Caco-2 (cell line): ENCODE data around the gene CMC4. TPM values are rescaled to one million over a fixed set of nuclear protein-coding genes. Genes with fewer than 3 reads are reported as not detected.

ENCODE experiments used
- BruUV-seq: library from RNA; stranded (reverse); fragments of 400-500 nt; replicated peaks from 2 replicates; lab custom pipeline; 2021; lab: Mats Ljungman, UMichigan
- CTCF ChIA-PET: fragments of 300-600 bp; sonication (Branson Sonifier 250); formaldehyde crosslinking; loops from one replicate; lab custom pipeline; 2022; ENCODE audit warnings: antibody characterized with exemption; lab: Charles Lee
- POLR2A ChIA-PET: fragments of 300-600 bp; sonication (Branson Sonifier 250); formaldehyde crosslinking; loops from one replicate; lab custom pipeline; 2022; ENCODE audit warnings: antibody characterized with exemption; lab: Charles Lee
- DNase-seq, 2 experiments: peaks; one replicate each; pipeline versions ENCODE4 v3.0.0 to v3.0.0-alpha.2; 2020 to 2022
- H3K27me3 ChIP-seq: replicated peaks from 2 replicates; pipeline ENCODE4 v1.6.0; 2011; ENCODE audit warnings: low read length; ENCODE audit not compliant: control insufficient read depth, insufficient read depth
- H3K36me3 ChIP-seq: 2 replicates; pipeline ENCODE4 v1.5.1; 2011; ENCODE audit warnings: low read length; ENCODE audit not compliant: control insufficient read depth, insufficient read depth
- H3K4me1 ChIP-seq: fragments of 250-450 bp; sonication (Bioruptor Pico); 2 replicates; pipeline ENCODE4 v1.5.1; 2020; ENCODE audit warnings: mild to moderate bottlenecking
- H3K4me3 ChIP-seq: 2 replicates; pipeline ENCODE4 v1.5.1; 2011; ENCODE audit warnings: low read depth, mild to moderate bottlenecking, control low read depth, low read length
- H3K9me3 ChIP-seq: fragments of 250-450 bp; sonication (Bioruptor Pico); 2 replicates; pipeline ENCODE4 v1.5.1; 2020; ENCODE audit warnings: mild to moderate bottlenecking, moderate library complexity
- H3K27ac Mint-ChIP-seq: one replicate; pipeline ENCODE4 v1.8.0; 2022; ENCODE audit warnings: mixed read lengths; ENCODE audit not compliant: unreplicated experiment
- H3K27me3 Mint-ChIP-seq: one replicate; pipeline ENCODE4 v1.8.0; 2022; ENCODE audit warnings: mixed read lengths; ENCODE audit not compliant: insufficient read depth, unreplicated experiment
- H3K36me3 Mint-ChIP-seq: one replicate; pipeline ENCODE4 v1.8.0; 2022; ENCODE audit warnings: mild to moderate bottlenecking, mixed read lengths; ENCODE audit not compliant: insufficient read depth, unreplicated experiment
- H3K4me1 Mint-ChIP-seq: one replicate; pipeline ENCODE4 v1.8.0; 2022; ENCODE audit warnings: low read depth, mixed read lengths; ENCODE audit not compliant: unreplicated experiment
- H3K4me3 Mint-ChIP-seq: one replicate; pipeline ENCODE4 v1.8.0; 2022; ENCODE audit warnings: mild to moderate bottlenecking, moderate library complexity, mixed read lengths; ENCODE audit not compliant: unreplicated experiment
- H3K9me3 Mint-ChIP-seq: one replicate; pipeline ENCODE4 v1.8.0; 2022; ENCODE audit warnings: mixed read lengths; ENCODE audit not compliant: unreplicated experiment
- CTCF ChIP-seq, 2 experiments: fragments of 200-600 bp in 1 of 2; IDR thresholded peaks; 1 replicate in 1 of 2; 2 replicates in 1 of 2; pipeline versions ENCODE4 v1.5.1 to v1.8.0; 2011 to 2022; ENCODE audit warnings: antibody characterized with exemption in 1 of 2, control low read depth in 1 of 2, inconsistent platforms in 1 of 2, low read depth in 1 of 2, low read length in 1 of 2, mild to moderate bottlenecking in 1 of 2, moderate library complexity in 1 of 2; ENCODE audit not compliant: insufficient read depth in 1 of 2, severe bottlenecking in 1 of 2, unreplicated experiment in 1 of 2
- intact Hi-C: fragments of 100-400 bp; cut with micrococcal nuclease; formaldehyde crosslinking; loops from one replicate; pipeline ENCODE4 v1.10.0; 2022; ENCODE audit not compliant: unreplicated experiment
- total RNA-seq: library from RNA; stranded (reverse); gene quantifications from 2 replicates; pipeline ENCODE4 v1.2.3, GENCODE V29; 2022

The CMC4 gene
- total RNA-seq, 1 experiment from 2014 or later = 1.7 TPM

DNA sequence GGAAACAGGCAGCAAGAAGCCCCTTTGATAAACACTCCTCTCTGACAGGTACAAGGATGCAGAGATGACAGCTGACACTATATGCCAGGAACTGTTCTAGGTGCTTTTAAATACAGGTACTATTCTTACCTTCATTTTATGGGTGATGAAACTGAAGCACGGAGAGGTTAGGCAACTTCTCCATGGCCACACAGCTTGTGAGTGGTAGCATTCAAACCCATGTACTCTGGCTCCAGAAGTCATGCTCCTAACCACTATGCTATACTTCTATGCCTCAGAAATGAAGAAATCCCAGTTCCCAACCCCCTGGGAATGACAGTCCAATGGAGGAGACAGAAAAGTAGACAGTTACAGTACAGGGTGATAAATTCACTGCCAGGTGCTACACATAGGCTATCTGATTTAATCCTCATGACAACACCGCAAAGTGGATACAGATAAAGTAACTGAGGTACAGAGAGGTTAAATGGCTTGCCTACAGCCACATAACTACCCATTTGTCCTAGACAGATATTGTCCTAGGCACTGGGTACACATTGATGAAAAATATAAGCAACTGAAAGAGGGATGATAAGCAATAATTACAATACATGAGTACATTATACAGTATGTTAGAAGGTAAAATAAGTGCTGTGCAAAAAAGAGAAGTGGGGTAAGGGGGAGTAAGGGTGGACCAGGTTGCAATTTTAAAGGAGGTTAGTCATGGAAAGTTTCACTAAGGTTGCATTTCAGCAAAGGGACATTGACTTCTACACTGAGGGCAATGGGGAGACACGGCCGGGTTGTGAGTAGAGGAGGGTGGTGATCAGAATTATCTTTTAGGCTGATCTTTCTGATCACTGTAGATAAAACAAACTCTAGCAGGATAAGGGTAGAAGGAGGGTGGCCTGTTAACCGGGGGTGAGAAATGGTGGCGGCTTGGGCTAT is 46.8 kb downstream of the CMC4 start:
- Histone ChIP-seq H3K4me3 (no peak overlapping the region), H3K27me3 (no peaks in the 10 kb centered on the region), H3K4me1 (no peaks in the 10 kb centered on the region), H3K36me3 (no peaks in the 10 kb centered on the region), H3K9me3 (no peaks in the 10 kb centered on the region)
- BruUV-seq = no TSS peak
- no peaks in the 10 kb centered on the region for H3K27me3 Mint-ChIP-seq
- H3K4me3 Mint-ChIP-seq = peak overlapping the region; percentile 58
- ChIA-PET CTCF (no interaction called here), POLR2A (no interaction called here)
- H3K27ac Mint-ChIP-seq = peak overlapping the region; percentile 89
- intact Hi-C loops = no loop called here
- DNase-seq = no peak
- peaks cover 12% of the 10 kb centered on the region for H3K4me1 Mint-ChIP-seq
- H3K9me3 Mint-ChIP-seq = no peaks in the 10 kb centered on the region
- H3K36me3 Mint-ChIP-seq = peaks cover 4% of the 10 kb centered on the region
- no peak for TF ChIP-seq CTCF (IDR thresholded peaks at IDR 0.05; ENCODE audit: insufficient read depth in 1 of 2, low read depth in 1 of 2, low read length in 1 of 2, severe bottlenecking in 1 of 2, unreplicated experiment in 1 of 2)

DNA sequence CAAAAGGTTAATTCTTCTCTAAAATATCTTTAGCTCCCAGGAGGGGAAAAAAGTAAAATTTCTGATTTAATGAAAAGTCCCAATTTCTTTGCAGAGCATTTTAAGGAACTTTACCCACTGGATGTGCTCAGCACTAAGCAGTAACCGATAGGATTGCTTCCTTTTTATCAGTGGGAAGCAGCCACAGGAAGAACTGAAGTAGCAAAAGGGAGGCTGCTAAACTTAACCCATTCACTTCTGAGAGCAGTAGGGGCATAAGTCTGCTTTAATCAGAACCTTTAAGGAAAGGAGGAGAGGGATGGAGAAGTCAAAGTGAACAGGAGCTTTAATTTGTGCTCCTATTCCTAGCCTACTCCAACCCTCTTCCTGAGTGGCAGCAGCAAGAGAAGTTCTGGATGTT is 48.4 kb downstream of the CMC4 start, which contains the start of gene F8:
F8 (minus strand) TSS at position 139 of the 400 bp plus-strand sequence. CDS start 171 bp downstream, outside the sequence.
- CTCF ChIA-PET = no interaction called here
- Mint-ChIP-seq H3K36me3 (no peaks in the 10 kb centered on the region), H3K4me3 (no peak within 1 kb of the TSS), H3K27ac (no peak within 1 kb of the TSS), H3K27me3 (no peaks in the 10 kb centered on the region), H3K9me3 (no peaks in the 10 kb centered on the region), H3K4me1 (peaks cover 6% of the 10 kb centered on the region)
- intact Hi-C loops = no loop called here
- POLR2A ChIA-PET = no interaction called here
- BruUV-seq = no TSS peak
- Histone ChIP-seq H3K9me3 (no peaks in the 10 kb centered on the region), H3K4me3 (no peak within 1 kb of the TSS), H3K27me3 (no peaks in the 10 kb centered on the region), H3K4me1 (no peaks in the 10 kb centered on the region), H3K36me3 (no peaks in the 10 kb centered on the region)
- DNase-seq = no peak
- TF ChIP-seq CTCF (IDR thresholded peaks at IDR 0.05; ENCODE audit: insufficient read depth in 1 of 2, low read depth in 1 of 2, low read length in 1 of 2, severe bottlenecking in 1 of 2, unreplicated experiment in 1 of 2) = no peak

- CTCF ChIA-PET = no interaction called here
- no peak for DNase-seq
- Mint-ChIP-seq H3K36me3 (no peaks in the 10 kb centered on the region), H3K4me1 (peaks cover 6% of the 10 kb centered on the region), H3K9me3 (no peaks in the 10 kb centered on the region), H3K4me3 (no peak overlapping the region), H3K27me3 (no peaks in the 10 kb centered on the region), H3K27ac (no peak overlapping the region)
- no TSS peak for BruUV-seq
- intact Hi-C loops = no loop called here
- POLR2A ChIA-PET = no interaction called here
- H3K9me3 ChIP-seq = no peaks in the 10 kb centered on the region
- H3K36me3 ChIP-seq = no peaks in the 10 kb centered on the region
- no peaks in the 10 kb centered on the region for H3K4me1 ChIP-seq
- H3K27me3 ChIP-seq = no peaks in the 10 kb centered on the region
- H3K4me3 ChIP-seq = no peak overlapping the region
- TF ChIP-seq CTCF (IDR thresholded peaks at IDR 0.05; ENCODE audit: insufficient read depth in 1 of 2, low read depth in 1 of 2, low read length in 1 of 2, severe bottlenecking in 1 of 2, unreplicated experiment in 1 of 2) = no peak
These were observed 50.3 kb downstream of the CMC4 start for GRCh38 chrX:155020591-155020990.

Other genes starting within 250 kb of the CMC4 start
- gene SMIM9, start 236.5 kb downstream of the CMC4 start, total RNA-seq = not detected in 2 replicates
- 20.0 and 27.2 TPM in 2 replicates for gene F8A1, start 184.8 kb downstream of the CMC4 start, total RNA-seq
- 0.20 and 0.32 TPM in 2 replicates for gene F8, start 48.4 kb downstream of the CMC4 start, total RNA-seq
- 47.3 and 52.9 TPM in 2 replicates for gene FUNDC2, start 44.3 kb downstream of the CMC4 start, total RNA-seq
- gene MTCP1, start within 50 bp of the CMC4 start, total RNA-seq = 11.3 and 11.7 TPM in 2 replicates
- 30.4 and 32.3 TPM in 2 replicates for gene BRCC3, start 372 bp upstream of the CMC4 start, total RNA-seq
- 54.8 and 56.8 TPM in 2 replicates for gene VBP1, start 145.3 kb upstream of the CMC4 start, total RNA-seq
- 0.18 and 0.23 TPM in 2 replicates for gene RAB39B, start 193.4 kb upstream of the CMC4 start, total RNA-seq